ENCODE data around the gene HDHD5.

The HDHD5 gene

DNA sequence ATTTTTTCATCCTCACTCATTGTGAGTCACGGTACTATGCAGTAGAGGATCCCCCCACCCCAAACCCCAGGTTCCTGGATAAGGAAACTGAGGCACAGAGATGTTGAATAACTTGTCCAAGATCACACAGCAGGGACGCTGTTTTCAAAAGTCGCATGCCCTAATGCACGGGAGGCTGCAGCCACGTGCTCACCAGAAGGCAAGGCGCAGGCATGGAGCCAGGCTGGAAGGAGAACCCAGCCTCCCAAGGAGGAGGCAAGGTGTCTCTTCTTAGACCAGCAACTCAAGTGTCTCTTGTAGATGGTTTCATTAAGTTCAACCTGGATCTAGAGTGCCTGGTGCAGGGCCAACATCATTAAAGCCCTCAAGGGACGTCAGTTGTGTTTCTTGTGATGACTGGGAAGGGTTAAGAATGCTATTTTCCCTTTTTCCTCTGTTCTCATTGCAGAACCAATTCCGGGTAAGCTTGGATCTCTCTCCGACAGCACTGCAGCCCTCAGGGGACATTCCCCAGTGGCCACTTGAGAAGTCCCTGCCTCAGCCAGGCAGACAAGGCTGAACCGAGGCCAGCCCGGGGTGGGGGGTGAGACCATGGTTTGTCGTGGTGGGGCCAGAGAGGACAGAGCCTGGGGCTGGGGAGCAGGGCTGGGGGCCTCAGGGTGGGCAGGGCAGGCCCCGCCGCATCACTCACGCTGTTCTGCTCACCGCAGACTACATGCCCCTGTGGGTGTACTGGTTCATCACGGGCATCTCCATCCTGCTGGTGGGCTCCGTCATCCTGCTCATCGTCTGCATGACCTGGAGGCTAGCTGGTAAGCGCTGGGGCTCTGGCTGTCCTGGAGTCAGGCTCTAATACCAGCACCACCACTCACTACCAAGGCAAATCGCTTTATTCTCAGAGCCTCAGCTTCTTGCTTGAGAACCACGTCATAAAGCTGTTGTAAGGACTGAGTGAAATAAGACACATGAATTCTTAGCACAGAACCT, 53.6 kb downstream of the HDHD5 start:
- no peak for DNase-seq (ENCODE audit: low spot score)

DNA sequence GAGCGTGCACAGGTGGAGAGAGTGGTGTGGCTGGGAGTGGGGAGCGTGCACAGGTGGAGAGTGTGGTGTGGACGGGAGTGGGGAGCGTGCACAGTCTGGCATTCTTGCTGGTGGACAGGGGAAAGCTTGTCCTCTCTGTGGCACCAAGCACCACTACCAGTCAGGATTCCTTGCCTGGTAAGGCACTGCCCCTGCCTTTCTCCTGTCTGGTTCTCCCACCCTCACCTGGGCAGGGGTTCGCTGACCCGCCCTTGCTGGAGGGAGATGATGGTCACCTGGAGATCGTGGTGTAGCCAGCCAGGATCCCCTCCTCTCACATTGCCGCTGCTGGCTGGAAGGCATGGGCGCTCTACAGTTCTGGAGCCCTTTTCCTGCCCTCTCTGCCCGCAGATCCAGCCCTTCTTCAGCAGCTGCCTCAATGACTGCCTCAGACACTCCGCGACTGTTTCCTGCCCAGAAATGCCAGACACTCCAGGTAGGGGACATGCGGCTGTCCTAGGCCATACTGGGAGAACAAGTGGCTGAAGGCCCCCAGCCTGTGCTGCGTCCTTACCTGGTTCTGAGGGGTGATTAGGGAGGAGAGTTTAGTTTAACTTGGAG, 54.6 kb downstream of the HDHD5 start:
- no peak for DNase-seq (ENCODE audit: low spot score)

DNA sequence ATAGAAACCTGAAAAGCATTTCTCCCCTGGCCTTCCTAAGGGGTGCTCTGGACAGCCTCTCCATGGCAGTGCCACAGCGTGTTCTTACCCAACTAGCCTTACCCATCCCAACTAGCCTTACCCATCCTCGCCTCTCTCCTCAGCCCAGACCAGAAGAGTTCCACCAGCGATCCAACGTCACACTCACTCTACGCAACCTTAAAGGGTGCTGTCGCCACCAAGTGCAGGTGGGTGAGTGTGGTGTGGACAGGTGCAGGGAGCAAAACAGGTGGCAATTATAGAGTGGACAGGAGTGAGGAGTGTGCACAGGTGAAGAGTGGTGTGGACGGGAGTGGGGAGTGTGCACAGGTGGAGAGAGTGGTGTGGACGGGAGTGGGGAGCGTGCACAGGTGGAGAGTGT, 55.7 kb downstream of the HDHD5 start:
- no peak for DNase-seq (ENCODE audit: low spot score)

DNA sequence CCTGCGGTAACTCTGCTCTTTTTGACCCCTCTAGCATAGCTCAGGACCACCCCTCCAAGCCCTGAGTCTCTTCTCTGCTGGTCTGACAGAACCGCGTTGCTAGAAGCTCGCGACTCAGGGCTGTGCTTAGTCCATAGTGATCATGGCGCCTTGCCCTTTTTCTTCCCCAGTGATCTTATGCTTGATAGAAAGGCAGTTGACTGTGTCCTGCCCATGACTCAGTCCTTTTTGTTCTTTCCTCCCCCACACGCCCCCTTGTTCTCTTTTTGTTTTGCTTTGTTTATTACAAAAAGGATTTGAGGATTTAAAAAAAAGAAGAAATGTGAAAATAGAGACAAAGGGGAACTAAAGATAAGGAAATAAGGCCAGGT, 56.8 kb downstream of the HDHD5 start:
- DNase-seq (ENCODE audit: low spot score), result no peak

DNA sequence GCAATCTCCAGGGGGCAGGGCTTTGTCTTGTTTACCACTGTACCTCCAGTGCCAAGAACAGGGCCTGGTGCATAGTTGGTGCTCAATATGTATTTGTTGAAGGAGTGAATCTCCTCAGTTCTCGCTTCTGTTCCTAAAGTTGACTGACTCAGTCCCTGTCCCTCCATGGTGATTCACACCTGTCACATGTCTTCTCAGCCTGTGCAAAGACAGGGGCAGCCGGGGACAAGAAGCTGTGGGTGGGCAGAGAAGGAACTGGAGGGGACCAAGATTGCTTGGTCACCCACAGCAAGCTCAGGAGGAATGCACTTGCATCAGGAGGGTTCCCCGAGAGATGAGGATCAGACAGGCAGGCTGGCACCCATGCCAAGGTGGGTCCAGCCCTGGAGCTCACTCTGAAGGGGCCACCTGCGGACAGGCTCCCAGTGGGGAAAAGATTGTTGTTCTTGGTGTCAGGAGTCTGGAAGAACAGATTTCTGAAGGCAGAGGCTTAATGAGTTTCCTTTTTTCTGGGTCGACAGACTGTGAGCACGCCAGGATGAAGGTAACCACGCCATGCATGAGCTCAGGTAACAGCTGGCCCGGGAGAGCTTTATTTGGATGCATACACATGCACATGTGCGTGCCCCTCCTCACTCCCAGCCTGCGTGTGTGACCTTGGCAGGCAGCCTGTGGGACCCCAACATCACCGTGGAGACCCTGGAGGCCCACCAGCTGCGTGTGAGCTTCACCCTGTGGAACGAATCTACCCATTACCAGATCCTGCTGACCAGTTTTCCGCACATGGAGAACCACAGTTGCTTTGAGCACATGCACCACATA, 57.4 kb downstream of the HDHD5 start:
- no peak for DNase-seq (ENCODE audit: low spot score)

DNA sequence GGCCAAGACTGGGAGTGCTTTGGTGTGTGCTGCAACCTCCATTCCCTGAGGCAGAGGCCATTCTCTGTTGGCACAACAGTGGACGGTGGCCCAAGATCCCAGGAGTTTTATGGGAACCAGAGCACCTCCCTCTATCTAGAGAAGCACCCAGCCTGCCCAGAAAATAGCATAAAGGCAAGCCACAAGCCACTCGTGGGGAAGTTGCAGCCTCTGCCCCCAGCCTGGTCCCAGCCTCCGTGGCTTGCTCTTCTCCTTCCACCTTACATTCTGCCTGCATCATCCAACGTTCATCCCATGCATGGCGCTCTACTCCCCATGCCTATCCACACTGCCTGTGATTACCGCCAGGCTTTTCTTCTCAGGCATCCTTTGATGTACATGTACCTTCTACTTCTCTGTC, 58.5 kb downstream of the HDHD5 start:
- DNase-seq (ENCODE audit: low spot score), result no peak

DNA sequence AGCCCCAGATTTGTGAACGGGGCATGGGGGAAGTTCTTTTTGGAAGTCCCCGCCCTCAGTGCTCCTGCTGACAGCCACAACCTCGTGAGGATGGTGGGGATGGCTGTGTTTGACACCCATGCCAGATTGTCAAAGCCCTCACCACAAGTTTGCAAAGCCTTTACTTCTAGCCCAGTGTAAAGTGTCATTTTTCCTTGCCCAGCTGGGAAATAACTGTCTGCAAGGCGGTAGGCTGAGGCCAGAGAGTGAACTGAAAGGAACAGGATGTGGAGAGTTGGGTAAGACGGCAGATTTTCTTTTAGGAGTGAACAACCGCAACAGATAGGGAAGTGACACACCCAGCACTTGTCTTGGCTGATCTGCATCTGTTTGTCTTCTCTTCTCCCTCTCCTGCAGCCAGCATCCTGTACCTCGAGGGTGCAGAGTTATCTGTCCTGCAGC, 60.7 kb downstream of the HDHD5 start:
- peak; percentile 64 for DNase-seq (ENCODE audit: low spot score)

DNA sequence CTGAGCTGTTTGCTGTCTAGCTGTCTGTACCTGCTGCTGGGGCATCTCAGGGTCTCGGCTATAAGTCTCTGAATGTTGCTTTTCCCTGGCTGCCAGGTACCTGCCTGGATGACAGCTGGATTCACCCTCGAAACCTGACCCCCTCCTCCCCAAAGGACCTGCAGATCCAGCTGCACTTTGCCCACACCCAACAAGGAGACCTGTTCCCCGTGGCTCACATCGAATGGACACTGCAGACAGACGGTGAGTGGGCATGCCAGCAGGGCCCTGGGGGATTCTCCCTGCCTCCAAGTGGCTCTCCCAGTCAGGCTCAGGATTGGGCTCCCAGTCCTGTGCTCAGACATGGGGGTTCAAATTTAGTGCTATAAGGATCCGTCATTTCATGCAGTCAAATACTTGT, 61.4 kb downstream of the HDHD5 start:
- DNase-seq (ENCODE audit: low spot score), result no peak

DNA sequence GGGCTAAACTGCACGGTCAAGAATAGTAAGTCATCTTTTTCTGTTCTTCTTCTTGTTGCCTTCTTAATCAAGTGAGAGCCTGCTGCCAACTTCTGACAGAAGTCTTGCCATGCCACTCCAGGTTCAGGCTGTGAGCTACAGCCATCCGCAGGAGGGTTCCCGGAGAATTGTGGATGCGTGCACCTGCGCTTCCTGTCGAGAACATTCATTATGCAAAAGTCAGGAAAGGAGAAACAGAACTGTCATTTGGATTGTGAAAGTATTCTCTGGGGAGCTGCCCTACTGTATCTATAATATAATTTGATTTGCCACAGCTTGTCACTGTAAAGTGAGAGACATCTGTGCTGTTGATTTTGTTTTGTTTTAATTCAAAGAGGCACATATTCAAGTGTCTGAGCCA, 62.0 kb downstream of the HDHD5 start:
- no peak for DNase-seq (ENCODE audit: low spot score)

DNA sequence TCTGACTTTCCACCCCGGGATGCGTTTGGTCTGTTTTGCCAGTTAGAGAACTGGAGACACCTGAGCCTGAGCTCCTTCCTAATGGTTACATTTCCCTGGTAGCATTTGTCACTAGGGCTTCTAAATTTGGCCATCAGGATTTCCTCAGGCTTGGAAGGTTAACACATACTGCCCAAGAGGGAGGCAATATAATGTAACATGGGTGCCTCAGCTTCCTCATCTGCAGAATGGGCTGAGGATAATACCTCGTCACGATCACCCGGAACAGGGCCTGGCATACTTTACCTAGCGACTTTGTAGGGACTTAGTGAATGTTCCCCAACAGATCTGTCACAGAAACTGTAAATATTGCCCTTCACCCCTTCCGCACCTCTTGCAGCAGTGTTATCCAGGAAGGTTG, 63.0 kb downstream of the HDHD5 start:
- DNase-seq (ENCODE audit: low spot score), result no peak

DNA sequence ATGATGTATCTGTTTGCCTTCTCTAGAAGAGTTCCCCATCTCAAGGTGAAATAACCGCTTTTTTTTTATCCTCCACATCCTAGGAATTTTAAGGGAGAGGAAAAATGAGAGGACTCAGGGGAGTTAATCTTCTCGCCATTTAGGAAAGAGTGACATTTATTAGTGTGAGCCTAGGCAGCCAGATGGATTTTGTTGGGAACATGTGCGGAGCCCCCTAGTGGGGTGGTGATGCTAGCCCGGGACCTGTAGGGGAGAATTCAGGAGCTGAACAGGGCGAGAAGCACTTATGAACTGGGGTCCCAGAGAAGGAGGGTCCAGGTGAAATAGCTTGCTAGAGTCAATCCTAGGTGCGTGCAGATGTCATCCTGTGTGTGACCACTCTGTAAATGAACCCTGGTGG, 63.5 kb downstream of the HDHD5 start:
- DNase-seq (ENCODE audit: low spot score), result no peak

DNA sequence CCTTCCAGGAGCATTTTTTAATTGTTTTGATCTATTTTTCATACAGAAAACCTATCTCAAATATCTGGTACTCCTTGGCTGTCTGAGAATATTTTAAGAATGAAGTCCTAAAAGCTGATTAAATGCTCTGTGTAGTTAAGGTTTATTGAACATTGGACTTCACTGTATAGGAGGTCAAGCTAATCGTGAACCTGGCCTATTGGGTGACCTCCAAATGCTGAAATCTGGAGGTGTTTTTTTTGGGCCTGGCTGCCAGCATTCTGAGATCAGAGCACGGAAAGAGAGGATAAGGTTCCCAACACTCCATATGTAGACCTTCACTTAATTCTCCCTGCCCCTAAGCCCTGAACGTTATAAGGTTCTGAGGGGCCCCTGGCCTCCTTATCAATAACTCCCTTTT, 66.0 kb downstream of the HDHD5 start:
- DNase-seq (ENCODE audit: low spot score), result no peak

DNA sequence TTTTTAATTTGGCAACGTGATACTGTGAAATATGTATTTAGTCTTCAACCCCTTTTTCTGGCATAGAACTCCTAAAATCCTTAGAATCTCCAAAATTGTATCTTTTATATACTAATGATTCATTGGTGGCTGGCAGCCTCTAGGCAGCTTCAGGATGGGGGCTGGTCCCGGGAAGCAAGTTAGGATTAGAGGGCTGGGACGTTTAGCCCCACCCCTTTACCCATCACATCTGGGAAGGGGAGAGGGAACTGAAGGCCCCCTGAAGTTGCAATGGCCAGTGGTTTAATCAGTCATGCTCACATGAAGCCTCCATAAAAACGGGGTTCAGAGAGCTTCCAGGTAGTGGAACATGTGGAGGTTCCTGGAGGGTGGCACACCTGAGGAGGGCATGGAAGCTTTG, 67.2 kb downstream of the HDHD5 start:
- DNase-seq (ENCODE audit: low spot score), result no peak

DNA sequence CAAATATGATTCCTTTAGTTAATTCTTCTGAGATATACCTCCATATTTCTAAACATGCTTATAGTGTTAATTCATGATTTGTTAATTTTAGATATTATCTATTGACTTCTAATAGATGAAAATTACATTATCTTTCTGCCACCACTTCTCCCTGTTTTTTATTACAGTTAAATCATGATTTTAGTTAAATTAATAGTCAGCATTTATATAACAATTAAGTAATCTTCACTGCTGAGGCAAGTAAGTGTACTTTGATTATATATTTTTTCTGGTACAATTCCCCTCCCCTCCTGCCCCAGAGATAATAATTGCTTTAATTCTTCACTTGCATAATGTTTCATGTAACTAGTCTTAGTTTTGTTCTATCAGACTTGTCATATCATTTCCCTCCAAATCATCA, 68.5 kb downstream of the HDHD5 start:
- DNase-seq (ENCODE audit: low spot score), result no peak

Data from activated CD4-positive, alpha-beta T cell treated with anti-CD3 and anti-CD28 coated beads, Interleukin-2, Interleukin-4, amounts not matched to agents 100 ng/mL and 50 ng/mL, durations not matched to agents 16 hours and 8 hours (primary cell).